Neural crest cell (in vitro differentiated cells): ENCODE measurements around the gene OOEP. TPM values are rescaled to one million over a fixed set of nuclear protein-coding genes. Genes with fewer than 3 reads are reported as not detected.

Experiments
- DNase-seq: peaks from one replicate; pipeline ENCODE4 v3.0.0; 2021; ENCODE audit warnings: low read depth, mixed read lengths, low spot score
- H3K27ac Mint-ChIP-seq: one replicate; pipeline ENCODE4 v1.8.0; 2021; ENCODE audit warnings: mild to moderate bottlenecking, mixed read lengths; ENCODE audit not compliant: unreplicated experiment
- H3K27me3 Mint-ChIP-seq: 2 replicates; pipeline ENCODE4 v1.8.0; 2021; ENCODE audit warnings: low read depth, mild to moderate bottlenecking, mixed read lengths
- H3K36me3 Mint-ChIP-seq: 2 replicates; pipeline ENCODE4 v1.8.0; 2021; ENCODE audit warnings: low read depth, mild to moderate bottlenecking, mixed read lengths
- H3K4me1 Mint-ChIP-seq: 2 replicates; pipeline ENCODE4 v1.8.0; 2021; ENCODE audit warnings: mixed read lengths
- H3K4me3 Mint-ChIP-seq: one replicate; pipeline ENCODE4 v1.8.0; 2021; ENCODE audit warnings: mild to moderate bottlenecking, mixed read lengths
- H3K9me3 Mint-ChIP-seq: 2 replicates; pipeline ENCODE4 v1.8.0; 2021; ENCODE audit warnings: mixed read lengths
- total RNA-seq: library from RNA; stranded (reverse); gene quantifications from 2 replicates; pipeline ENCODE4 v1.2.1, GENCODE V29; 2021
- TF ChIP-seq, protein P1 (sequence below): fragments of 200-600 bp; sonication (generic); conservative IDR thresholded peaks from 2 replicates; pipeline ENCODE4 v1.5.0; 2021; ENCODE audit warnings: antibody characterized with exemption, mild to moderate bottlenecking

The OOEP gene
- total RNA-seq, 1 donor from 2014 or later: not detected

DNA sequence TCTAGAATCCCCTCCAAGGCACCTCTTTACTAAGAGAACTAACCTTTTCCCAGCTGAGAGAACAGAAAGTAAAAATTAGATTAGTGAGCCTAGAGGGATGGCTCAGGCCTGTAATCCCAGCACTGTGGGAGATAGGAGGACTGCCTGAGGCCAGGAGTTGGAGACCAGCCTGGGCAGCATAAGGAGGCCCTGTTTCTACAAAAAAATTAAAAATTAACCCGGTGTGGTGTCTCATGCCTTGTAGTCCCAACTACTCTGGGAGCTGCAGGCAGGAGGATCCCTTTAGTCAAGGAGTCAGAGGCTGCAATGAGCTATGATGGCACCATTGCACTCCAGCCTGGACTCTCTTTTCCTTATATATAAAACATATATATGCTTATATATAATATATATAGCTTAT, 5.5 kb upstream of the OOEP start:
- no peaks in the 10 kb centered on the region for H3K9me3 Mint-ChIP-seq
- H3K36me3 Mint-ChIP-seq: no peaks in the 10 kb centered on the region
- TF ChIP-seq, protein P1, sequence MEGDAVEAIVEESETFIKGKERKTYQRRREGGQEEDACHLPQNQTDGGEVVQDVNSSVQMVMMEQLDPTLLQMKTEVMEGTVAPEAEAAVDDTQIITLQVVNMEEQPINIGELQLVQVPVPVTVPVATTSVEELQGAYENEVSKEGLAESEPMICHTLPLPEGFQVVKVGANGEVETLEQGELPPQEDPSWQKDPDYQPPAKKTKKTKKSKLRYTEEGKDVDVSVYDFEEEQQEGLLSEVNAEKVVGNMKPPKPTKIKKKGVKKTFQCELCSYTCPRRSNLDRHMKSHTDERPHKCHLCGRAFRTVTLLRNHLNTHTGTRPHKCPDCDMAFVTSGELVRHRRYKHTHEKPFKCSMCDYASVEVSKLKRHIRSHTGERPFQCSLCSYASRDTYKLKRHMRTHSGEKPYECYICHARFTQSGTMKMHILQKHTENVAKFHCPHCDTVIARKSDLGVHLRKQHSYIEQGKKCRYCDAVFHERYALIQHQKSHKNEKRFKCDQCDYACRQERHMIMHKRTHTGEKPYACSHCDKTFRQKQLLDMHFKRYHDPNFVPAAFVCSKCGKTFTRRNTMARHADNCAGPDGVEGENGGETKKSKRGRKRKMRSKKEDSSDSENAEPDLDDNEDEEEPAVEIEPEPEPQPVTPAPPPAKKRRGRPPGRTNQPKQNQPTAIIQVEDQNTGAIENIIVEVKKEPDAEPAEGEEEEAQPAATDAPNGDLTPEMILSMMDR: no peak
- H3K27me3 Mint-ChIP-seq: no peaks in the 10 kb centered on the region
- no peaks in the 10 kb centered on the region for H3K4me1 Mint-ChIP-seq
- H3K4me3 Mint-ChIP-seq: no peak overlapping the region
- no peak for DNase-seq
- H3K27ac Mint-ChIP-seq: no peak overlapping the region

- Mint-ChIP-seq H3K9me3 (no peaks in the 10 kb centered on the region), H3K27me3 (no peaks in the 10 kb centered on the region), H3K36me3 (no peaks in the 10 kb centered on the region), H3K4me3 (no peak overlapping the region), H3K4me1 (no peaks in the 10 kb centered on the region), H3K27ac (no peak overlapping the region)
- DNase-seq: no peak
- TF ChIP-seq, protein P1: no peak
Observed at GRCh38 chr6:73372516-73372915, 2.8 kb upstream of the OOEP start.

GRCh38 chr6:73371984-73372383, 2.3 kb upstream of the OOEP start:
- Mint-ChIP-seq H3K36me3 (no peaks in the 10 kb centered on the region), H3K9me3 (no peaks in the 10 kb centered on the region), H3K4me3 (no peak overlapping the region), H3K27me3 (no peaks in the 10 kb centered on the region), H3K4me1 (no peaks in the 10 kb centered on the region), H3K27ac (no peak overlapping the region)
- DNase-seq: no peak
- TF ChIP-seq, protein P1: no peak

DNA sequence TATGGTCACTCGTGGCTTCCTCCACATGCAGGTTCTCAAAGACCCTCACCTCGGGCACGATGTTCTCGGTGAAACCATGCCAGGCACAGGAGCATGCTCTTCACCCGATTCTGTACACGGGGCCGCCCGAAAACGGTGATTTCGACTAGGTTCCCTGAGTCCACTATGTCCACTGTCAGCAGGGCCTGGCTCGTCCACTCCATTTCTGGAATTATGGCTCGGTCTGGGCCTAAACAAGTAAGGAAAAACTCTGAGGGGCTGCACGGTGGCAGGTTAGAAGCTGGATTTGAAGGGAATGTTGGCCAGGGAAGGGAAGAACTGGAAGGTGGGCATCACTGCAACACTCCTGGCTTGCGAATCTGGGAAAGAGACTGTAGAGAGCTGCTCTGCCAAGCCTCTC, 540 bp downstream of the OOEP start:
- H3K4me1 Mint-ChIP-seq: no peaks in the 10 kb centered on the region
- no peak overlapping the region for H3K27ac Mint-ChIP-seq
- H3K9me3 Mint-ChIP-seq: no peaks in the 10 kb centered on the region
- DNase-seq: no peak
- TF ChIP-seq, protein P1: no peak
- H3K36me3 Mint-ChIP-seq: no peaks in the 10 kb centered on the region
- no peaks in the 10 kb centered on the region for H3K27me3 Mint-ChIP-seq
- H3K4me3 Mint-ChIP-seq: no peak overlapping the region

DNA sequence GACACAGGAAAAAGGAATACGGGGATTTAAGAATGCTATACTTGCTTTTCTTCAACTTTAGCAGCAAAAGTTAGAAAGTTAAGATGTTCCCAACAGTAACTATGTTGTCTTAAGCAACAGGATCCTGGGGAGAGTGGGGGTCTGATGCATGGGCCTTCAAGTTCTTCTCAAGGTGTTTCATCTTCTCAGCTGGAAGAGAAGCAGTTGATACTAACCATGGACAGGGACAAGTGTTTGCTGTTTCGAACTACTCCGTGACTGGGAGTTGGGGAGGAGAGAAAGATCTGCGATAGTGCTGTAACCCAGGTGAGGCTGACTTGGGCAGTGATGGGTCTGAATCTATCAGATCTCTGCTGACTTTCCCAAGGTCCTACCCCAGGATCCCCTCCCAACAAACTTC, 1.0 kb downstream of the OOEP start:
- no peak overlapping the region for H3K4me3 Mint-ChIP-seq
- no peak overlapping the region for H3K27ac Mint-ChIP-seq
- TF ChIP-seq, protein P1: no peak
- H3K4me1 Mint-ChIP-seq: no peaks in the 10 kb centered on the region
- no peak for DNase-seq
- no peaks in the 10 kb centered on the region for H3K27me3 Mint-ChIP-seq
- no peaks in the 10 kb centered on the region for H3K36me3 Mint-ChIP-seq
- H3K9me3 Mint-ChIP-seq: no peaks in the 10 kb centered on the region
